ENCODE data around the gene CFAP46.

CFAP46 gene

DNA sequence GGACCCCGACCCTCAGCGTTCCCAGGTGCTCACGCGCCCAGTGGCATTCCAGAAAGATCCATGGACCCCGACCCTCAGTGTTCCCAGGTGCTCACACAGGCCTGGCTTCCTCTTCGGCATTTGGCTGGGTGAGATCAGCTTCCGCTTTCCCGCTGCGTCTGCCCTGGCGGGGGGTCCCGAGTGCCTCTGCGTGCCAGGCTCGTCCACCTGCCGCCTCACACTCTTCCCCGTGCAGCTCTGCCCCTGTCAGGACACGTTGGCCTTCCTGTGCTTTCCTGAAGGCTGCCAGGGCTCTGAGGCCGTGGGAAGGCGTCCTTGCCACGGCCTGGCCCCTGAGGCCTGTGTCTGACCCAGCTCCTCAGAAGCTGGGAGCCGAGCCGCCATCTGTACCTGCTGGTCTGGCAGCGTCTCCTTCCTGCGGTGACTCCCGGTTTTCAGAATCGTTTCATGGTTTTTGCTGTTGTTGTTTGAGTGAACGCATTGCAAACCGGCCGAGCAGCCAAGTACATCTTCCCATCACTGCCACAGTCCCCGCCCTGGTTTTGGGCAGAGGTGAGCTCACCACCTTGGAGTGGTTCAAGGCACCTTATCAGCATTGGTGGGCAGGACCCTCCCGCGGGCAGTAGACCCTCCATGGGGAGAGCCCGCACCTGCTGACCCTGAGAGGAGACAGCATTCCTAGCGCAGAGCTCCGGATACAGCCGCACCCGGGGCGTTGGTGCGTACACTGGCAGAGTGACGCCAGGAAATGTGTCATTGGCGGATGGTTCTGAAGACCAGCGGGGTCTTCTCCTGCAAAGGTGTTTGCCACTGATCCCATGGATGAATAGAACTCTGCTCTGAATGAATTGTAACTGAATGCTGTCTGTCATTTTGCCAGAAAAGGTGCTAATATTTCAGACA lies 173.8 kb downstream of the CFAP46 start:
- no peak for DNase-seq (ENCODE audit: low read depth)

DNA sequence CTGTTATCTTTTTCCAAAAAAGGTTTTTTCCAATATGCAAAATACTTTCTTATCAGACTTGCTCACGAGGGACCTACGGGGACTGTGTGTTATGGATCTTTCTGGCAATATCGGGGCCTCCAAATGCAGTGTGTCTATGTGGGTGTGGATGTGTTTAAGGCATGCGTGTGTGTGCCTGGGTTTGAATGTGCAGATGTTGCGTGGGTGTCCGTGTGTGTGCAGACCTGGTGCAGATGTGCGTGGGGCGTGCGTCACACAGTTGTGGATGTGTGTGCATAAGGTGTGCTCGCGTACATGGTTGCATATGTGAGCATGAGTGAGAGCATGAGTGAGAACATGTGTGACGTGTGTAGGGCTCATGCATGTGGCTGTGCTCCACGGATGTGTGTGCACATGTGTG lies 176.1 kb downstream of the CFAP46 start:
- DNase-seq (ENCODE audit: low read depth), result no peak

DNA sequence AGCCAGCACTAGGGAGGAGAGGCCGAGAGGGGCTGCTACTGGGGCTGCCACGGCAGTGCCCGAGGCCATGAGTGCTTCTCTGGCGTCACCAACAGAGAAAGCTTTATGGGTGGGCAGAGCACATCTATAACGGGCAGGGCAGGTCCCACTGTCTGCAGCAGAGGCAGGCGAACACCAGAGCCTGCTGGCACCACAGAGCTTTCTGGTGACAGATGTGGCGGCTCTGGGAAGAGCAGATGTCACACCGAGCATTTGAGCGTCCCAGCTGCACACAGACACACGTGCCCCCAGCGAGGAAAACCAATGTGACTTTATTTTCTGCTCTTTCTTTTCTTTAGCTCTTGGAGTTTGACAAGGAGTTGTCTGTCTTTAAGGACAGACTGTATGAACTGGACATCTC lies 176.9 kb downstream of the CFAP46 start:
- DNase-seq (ENCODE audit: low read depth), result no peak

DNA sequence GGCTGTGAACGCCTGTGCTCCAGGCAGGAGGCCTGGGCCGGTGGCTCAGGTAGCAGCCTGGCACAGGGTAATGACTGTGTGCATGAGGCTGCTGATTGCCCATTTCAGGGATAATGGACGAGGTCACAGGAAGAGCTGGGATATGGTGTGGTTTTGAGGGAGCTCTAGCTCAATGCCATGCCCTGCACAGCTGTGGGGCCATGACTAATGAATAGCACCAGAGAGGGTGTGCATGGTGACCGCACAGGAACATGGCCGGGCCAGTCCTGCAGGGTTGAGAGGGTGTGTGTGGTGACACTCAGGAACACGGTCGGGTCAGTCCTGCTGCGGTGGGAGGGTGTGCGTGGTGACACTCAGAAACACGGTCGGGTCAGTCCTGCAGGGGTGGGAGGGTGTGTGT lies 178.3 kb downstream of the CFAP46 start:
- DNase-seq (ENCODE audit: low read depth), result no peak

- DNase-seq (ENCODE audit: low read depth), result no peak
These were observed 178.8 kb downstream of the CFAP46 start for GRCh38 chr10:132763545-132763944.

DNA sequence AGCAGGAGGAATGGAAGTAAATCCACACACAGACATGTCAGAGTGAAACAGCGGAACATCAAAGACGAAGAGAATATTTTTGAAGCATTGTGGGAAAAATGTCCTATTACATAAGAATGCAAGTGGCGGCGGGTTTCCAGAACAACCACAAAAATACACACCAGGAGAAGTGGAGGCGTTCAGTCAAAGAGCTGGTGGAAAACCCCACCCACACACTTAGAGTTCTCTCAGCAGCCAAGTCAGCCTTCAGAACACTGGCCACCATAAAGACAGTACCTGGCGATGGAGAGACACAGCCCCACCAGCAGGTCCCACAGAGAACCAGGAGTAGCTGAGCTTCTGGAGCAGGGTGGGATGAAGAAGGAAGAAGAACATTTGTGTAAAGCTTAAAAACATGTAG lies 180.1 kb downstream of the CFAP46 start:
- no peak for DNase-seq (ENCODE audit: low read depth)

- no peak for DNase-seq (ENCODE audit: low read depth)
These were observed 180.8 kb downstream of the CFAP46 start for GRCh38 chr10:132761395-132762060.

DNA sequence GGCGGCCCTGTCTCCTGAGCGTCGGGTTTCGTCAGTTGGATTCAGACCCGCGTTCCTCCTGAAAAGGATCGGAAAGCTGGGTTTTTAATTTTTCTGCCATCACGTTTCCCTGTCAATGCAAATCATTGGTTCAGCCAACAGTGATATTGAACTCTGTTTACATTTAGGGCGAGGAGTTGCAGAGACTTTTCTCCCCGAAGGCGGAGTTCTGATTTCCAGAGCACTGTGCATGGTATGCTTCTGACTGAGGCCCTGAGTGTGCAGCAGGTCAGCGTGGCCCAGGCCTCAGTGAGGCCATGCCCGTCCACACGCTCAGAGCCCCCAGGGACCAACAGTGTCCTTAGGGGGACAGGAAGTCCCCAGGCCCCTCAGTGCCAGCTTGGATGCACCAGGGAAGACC lies 183.5 kb downstream of the CFAP46 start:
- DNase-seq (ENCODE audit: low read depth), result no peak

All from stimulated activated CD8-positive, alpha-beta memory T cell treated with anti-CD3 and anti-CD28 coated beads, Interleukin-15, amount 100 ng/mL, for 24 hours (primary cell).